ENCODE data around the gene GANAB.
"Not testable (repeated sequence)": the region's sequence is repeated elsewhere in the genome, so short reads cannot be mapped to it uniquely, and the experiment has no call there.

GANAB gene

GRCh38 chr11:62616957-62617356 is 29.5 kb downstream of the GANAB start:
- H3K9me3 ChIP-seq (ENCODE audit: control insufficient read depth, low read length); H3K4me1 ChIP-seq (ENCODE audit: control insufficient read depth, insufficient read depth, low read length, poor library complexity, severe bottlenecking); H3K27ac ChIP-seq (ENCODE audit: low read depth, low read length, severe bottlenecking); H3K36me3 ChIP-seq (ENCODE audit: control insufficient read depth, insufficient read depth, low read length); H3K4me3 ChIP-seq (ENCODE audit: extremely low read depth, insufficient read depth, low read length, poor library complexity, severe bottlenecking): not testable (repeated sequence)
- WGBS, 2 experiments (ENCODE audit: insufficient coverage in 2 of 2) = 100% methylated on average over 2 to 6 of the region's 14 CpGs

- Histone ChIP-seq H3K27ac (ENCODE audit: low read depth, low read length, severe bottlenecking) (no peak overlapping the region), H3K9me3 (ENCODE audit: control insufficient read depth, low read length) (no peaks in the 10 kb centered on the region), H3K4me1 (ENCODE audit: control insufficient read depth, insufficient read depth, low read length, poor library complexity, severe bottlenecking) (peaks cover 9% of the 10 kb centered on the region), H3K4me3 (ENCODE audit: extremely low read depth, insufficient read depth, low read length, poor library complexity, severe bottlenecking) (no peak overlapping the region), H3K36me3 (ENCODE audit: control insufficient read depth, insufficient read depth, low read length) (peaks cover 5% of the 10 kb centered on the region)
- WGBS, 2 experiments (ENCODE audit: insufficient coverage in 2 of 2) = 89 to 93% methylated on average over 3 to 4 of the region's 7 CpGs
Observed at GRCh38 chr11:62615521-62615920, 30.9 kb downstream of the GANAB start.

GRCh38 chr11:62614275-62614674 is 32.1 kb downstream of the GANAB start:
- H3K4me1 ChIP-seq (ENCODE audit: control insufficient read depth, insufficient read depth, low read length, poor library complexity, severe bottlenecking) = peaks cover 9% of the 10 kb centered on the region
- H3K9me3 ChIP-seq (ENCODE audit: control insufficient read depth, low read length) = no peaks in the 10 kb centered on the region
- peaks cover 14% of the 10 kb centered on the region for H3K36me3 ChIP-seq (ENCODE audit: control insufficient read depth, insufficient read depth, low read length)
- WGBS, 2 experiments (ENCODE audit: insufficient coverage in 2 of 2) = 90 to 95% methylated on average over 5 of the region's 8 CpGs
- H3K27ac ChIP-seq (ENCODE audit: low read depth, low read length, severe bottlenecking) = no peak overlapping the region
- no peak overlapping the region for H3K4me3 ChIP-seq (ENCODE audit: extremely low read depth, insufficient read depth, low read length, poor library complexity, severe bottlenecking)

- WGBS, 2 experiments (ENCODE audit: insufficient coverage in 2 of 2) = 92 to 94% methylated on average over 8 to 15 of the region's 15 CpGs
- Histone ChIP-seq H3K4me1 (ENCODE audit: control insufficient read depth, insufficient read depth, low read length, poor library complexity, severe bottlenecking) (peaks cover 9% of the 10 kb centered on the region), H3K4me3 (ENCODE audit: extremely low read depth, insufficient read depth, low read length, poor library complexity, severe bottlenecking) (no peak overlapping the region), H3K9me3 (ENCODE audit: control insufficient read depth, low read length) (no peaks in the 10 kb centered on the region), H3K36me3 (ENCODE audit: control insufficient read depth, insufficient read depth, low read length) (peaks cover 14% of the 10 kb centered on the region), H3K27ac (ENCODE audit: low read depth, low read length, severe bottlenecking) (peak overlapping the region; percentile 46)
Observed at GRCh38 chr11:62613291-62613778, 33.1 kb downstream of the GANAB start.

- WGBS, 2 experiments (ENCODE audit: insufficient coverage in 2 of 2) = 1 to 5% methylated on average over 39 to 47 of the region's 91 CpGs
- Histone ChIP-seq H3K9me3 (ENCODE audit: control insufficient read depth, low read length) (no peaks in the 10 kb centered on the region), H3K27ac (ENCODE audit: low read depth, low read length, severe bottlenecking) (peak within 1 kb of the TSS; percentile 59), H3K36me3 (ENCODE audit: control insufficient read depth, insufficient read depth, low read length) (peaks cover 21% of the 10 kb centered on the region), H3K4me3 (ENCODE audit: extremely low read depth, insufficient read depth, low read length, poor library complexity, severe bottlenecking) (peak within 1 kb of the TSS; percentile 62), H3K4me1 (ENCODE audit: control insufficient read depth, insufficient read depth, low read length, poor library complexity, severe bottlenecking) (peaks cover 9% of the 10 kb centered on the region)
Observed at GRCh38 chr11:62612366-62613290, 33.8 kb downstream of the GANAB start, which contains the start of the genes EML3 and ROM1. Gene EML3 (minus strand): TSS chr11:62612775. CDS start chr11:62612457, 318 bp downstream. Gene ROM1 (plus strand): TSS chr11:62613257. CDS start chr11:62613282, 25 bp downstream.

- peak overlapping the region; percentile 59 for H3K27ac ChIP-seq (ENCODE audit: low read depth, low read length, severe bottlenecking)
- no peaks in the 10 kb centered on the region for H3K9me3 ChIP-seq (ENCODE audit: control insufficient read depth, low read length)
- H3K36me3 ChIP-seq (ENCODE audit: control insufficient read depth, insufficient read depth, low read length) = peaks cover 22% of the 10 kb centered on the region
- peaks cover 9% of the 10 kb centered on the region for H3K4me1 ChIP-seq (ENCODE audit: control insufficient read depth, insufficient read depth, low read length, poor library complexity, severe bottlenecking)
- H3K4me3 ChIP-seq (ENCODE audit: extremely low read depth, insufficient read depth, low read length, poor library complexity, severe bottlenecking) = peak overlapping the region; percentile 62
- 3 to 8% methylated on average over 26 to 32 of the region's 34 CpGs for WGBS, 2 experiments (ENCODE audit: insufficient coverage in 2 of 2)
Observed at GRCh38 chr11:62611705-62612365, 34.6 kb downstream of the GANAB start.

GRCh38 chr11:62610814-62611704 is 35.4 kb downstream of the GANAB start:
- WGBS, 2 experiments (ENCODE audit: insufficient coverage in 2 of 2) = 82 to 93% methylated on average over 12 to 17 of the region's 28 CpGs
- H3K27ac ChIP-seq (ENCODE audit: low read depth, low read length, severe bottlenecking) = no peak overlapping the region
- H3K4me3 ChIP-seq (ENCODE audit: extremely low read depth, insufficient read depth, low read length, poor library complexity, severe bottlenecking) = peak overlapping the region; percentile 62
- H3K36me3 ChIP-seq (ENCODE audit: control insufficient read depth, insufficient read depth, low read length) = peaks cover 25% of the 10 kb centered on the region
- H3K9me3 ChIP-seq (ENCODE audit: control insufficient read depth, low read length) = no peaks in the 10 kb centered on the region
- H3K4me1 ChIP-seq (ENCODE audit: control insufficient read depth, insufficient read depth, low read length, poor library complexity, severe bottlenecking) = peaks cover 9% of the 10 kb centered on the region

- H3K9me3 ChIP-seq (ENCODE audit: control insufficient read depth, low read length) = no peaks in the 10 kb centered on the region
Observed at GRCh38 chr11:62610403-62610802, 36.0 kb downstream of the GANAB start.

GRCh38 chr11:62608776-62609175 is 37.6 kb downstream of the GANAB start:
- Histone ChIP-seq H3K4me1 (ENCODE audit: control insufficient read depth, insufficient read depth, low read length, poor library complexity, severe bottlenecking) (peaks cover 20% of the 10 kb centered on the region), H3K9me3 (ENCODE audit: control insufficient read depth, low read length) (no peaks in the 10 kb centered on the region), H3K27ac (ENCODE audit: low read depth, low read length, severe bottlenecking) (no peak overlapping the region), H3K36me3 (ENCODE audit: control insufficient read depth, insufficient read depth, low read length) (peaks cover 36% of the 10 kb centered on the region), H3K4me3 (ENCODE audit: extremely low read depth, insufficient read depth, low read length, poor library complexity, severe bottlenecking) (no peak overlapping the region)
- 98% methylated on average over 6 to 8 of the region's 12 CpGs for WGBS, 2 experiments (ENCODE audit: insufficient coverage in 2 of 2)

More at GRCh38 chr11:62610403-62610802, 36.0 kb downstream of the GANAB start:
- Histone ChIP-seq H3K4me3 (ENCODE audit: extremely low read depth, insufficient read depth, low read length, poor library complexity, severe bottlenecking) (no peak overlapping the region), H3K4me1 (ENCODE audit: control insufficient read depth, insufficient read depth, low read length, poor library complexity, severe bottlenecking) (peaks cover 9% of the 10 kb centered on the region), H3K27ac (ENCODE audit: low read depth, low read length, severe bottlenecking) (no peak overlapping the region), H3K36me3 (ENCODE audit: control insufficient read depth, insufficient read depth, low read length) (peaks cover 32% of the 10 kb centered on the region)
- 93 to 96% methylated on average over 3 of the region's 6 CpGs for WGBS, 2 experiments (ENCODE audit: insufficient coverage in 2 of 2)

DNA sequence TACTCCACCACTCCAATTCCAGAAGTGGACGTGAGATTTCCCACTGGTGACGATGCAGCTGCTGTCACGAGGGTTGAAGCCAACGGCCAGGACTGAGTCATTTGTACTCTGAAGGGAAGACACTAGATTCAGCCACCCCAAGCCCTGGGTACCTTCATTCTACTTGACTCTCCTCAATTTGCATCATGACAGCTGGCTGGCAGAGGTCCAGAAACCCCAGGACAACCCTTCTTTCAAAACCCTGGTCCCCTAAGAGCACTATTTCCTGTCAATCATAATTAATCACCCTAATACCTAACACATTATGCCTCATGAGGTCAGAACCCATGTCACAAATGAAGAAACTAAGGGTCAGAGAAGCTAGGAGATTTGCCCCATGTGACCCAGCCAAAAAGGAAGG is 38.7 kb downstream of the GANAB start:
- H3K36me3 ChIP-seq (ENCODE audit: control insufficient read depth, insufficient read depth, low read length) = peaks cover 39% of the 10 kb centered on the region
- WGBS, 2 experiments (ENCODE audit: insufficient coverage in 2 of 2) = 94 to 97% methylated on average over 3 to 4 of the region's 4 CpGs
- no peak overlapping the region for H3K27ac ChIP-seq (ENCODE audit: low read depth, low read length, severe bottlenecking)
- H3K4me3 ChIP-seq (ENCODE audit: extremely low read depth, insufficient read depth, low read length, poor library complexity, severe bottlenecking) = no peak overlapping the region
- H3K4me1 ChIP-seq (ENCODE audit: control insufficient read depth, insufficient read depth, low read length, poor library complexity, severe bottlenecking) = peaks cover 20% of the 10 kb centered on the region
- no peaks in the 10 kb centered on the region for H3K9me3 ChIP-seq (ENCODE audit: control insufficient read depth, low read length)
